ENCODE results near the gene DYNLT4.

DNA sequence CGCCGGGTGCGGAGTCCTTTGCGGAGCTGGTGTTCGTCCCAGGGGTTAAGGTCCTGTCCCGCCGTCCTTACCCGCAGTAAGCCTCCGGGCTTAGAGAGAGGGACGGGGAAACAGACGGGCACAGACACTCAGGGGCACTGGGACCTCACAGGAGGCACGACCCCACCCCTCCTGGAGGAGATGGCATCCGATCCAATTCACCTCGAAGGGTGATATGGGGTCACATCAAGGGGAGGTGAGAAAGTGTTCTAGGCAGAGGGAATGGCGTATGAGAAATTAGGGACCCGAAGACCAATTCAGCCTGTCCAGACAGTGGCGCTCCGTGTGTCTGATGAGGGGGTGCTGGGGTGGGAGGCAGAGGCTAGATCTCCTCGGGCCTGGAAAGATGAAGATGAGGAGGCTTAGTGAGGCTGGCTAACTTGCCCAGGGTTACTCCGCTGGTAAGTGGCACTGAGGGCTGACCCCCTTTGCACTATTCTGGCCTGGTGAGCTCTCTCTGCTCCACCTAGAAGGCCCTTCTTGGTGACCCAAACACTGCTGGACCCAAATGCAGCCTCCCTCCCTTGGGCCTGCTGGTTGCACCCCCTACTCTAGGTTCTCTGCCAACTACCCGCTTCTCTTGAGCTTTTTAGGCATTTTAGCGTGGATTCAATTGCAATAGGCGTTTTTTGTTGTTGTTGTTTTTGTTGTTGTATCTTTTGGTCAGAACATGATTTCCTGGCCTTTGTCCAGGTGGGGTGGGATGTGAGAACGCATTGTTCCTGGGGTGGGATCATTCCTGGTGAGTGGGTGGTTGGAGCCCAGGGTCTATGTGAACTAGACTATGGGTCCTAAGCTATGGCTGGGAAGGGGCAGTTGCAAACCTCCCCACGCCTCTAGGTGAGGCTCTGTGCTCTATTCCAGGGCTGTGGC lies 13.4 kb upstream of the DYNLT4 start:
- TF ChIP-seq JUN (IDR thresholded peaks at IDR 0.05; ENCODE audit: borderline replicate concordance, insufficient read depth, insufficient read length, low read depth) (no peak), EZH2 (IDR thresholded peaks at IDR 0.05; ENCODE audit: borderline replicate concordance, low read depth, low read length, severe bottlenecking) (no peak), CTCF (IDR thresholded peaks at IDR 0.05; ENCODE audit: extremely low read depth in 1 of 2, insufficient read depth in 1 of 2, low read depth in 1 of 2, low read length in 2 of 2) (no peak), POLR2AphosphoS5 (IDR thresholded peaks at IDR 0.05; ENCODE audit: insufficient read depth, low read depth, low read length) (no peak), POLR2A (IDR thresholded peaks at IDR 0.05; ENCODE audit: low read depth, low read length) (no peak)
